Cardiac muscle cell (in vitro differentiated cells and primary cell): Measurements from ENCODE around the gene HOXB8. TPM values are rescaled to one million over a fixed set of nuclear protein-coding genes. Genes with fewer than 3 reads are reported as not detected.

ENCODE experiments used
- DNase-seq, 2 donors: peaks; one replicate each; pipeline versions ENCODE4 v3.0.0 to v3.0.0-alpha.2; 2010 to 2017; ENCODE audit warnings: low read depth in 1 of 2, low spot score in 1 of 2
- H3K27ac ChIP-seq: fragments of 200-600 bp; sonication (generic); 2 replicates; pipeline ENCODE4 v1.5.1; 2016
- H3K27me3 ChIP-seq: fragments of 200-600 bp; sonication (generic); 2 replicates; pipeline ENCODE4 v1.6.0; 2016; ENCODE audit warnings: control low read depth
- H3K36me3 ChIP-seq: fragments of 200-600 bp; sonication (generic); 2 replicates; pipeline ENCODE4 v1.5.1; 2016; ENCODE audit warnings: control low read depth
- H3K4me1 ChIP-seq: fragments of 200-600 bp; sonication (generic); 2 replicates; pipeline ENCODE4 v1.8.1; 2017; ENCODE audit warnings: low read depth, mild to moderate bottlenecking, mixed run types
- H3K4me3 ChIP-seq: fragments of 200-600 bp; sonication (generic); 2 replicates; pipeline ENCODE4 v1.5.1; 2016; ENCODE audit warnings: mild to moderate bottlenecking
- H3K9me3 ChIP-seq: fragments of 200-600 bp; sonication (generic); 2 replicates; pipeline ENCODE4 v1.5.1; 2017; ENCODE audit warnings: low read depth, mild to moderate bottlenecking, control low read depth
- CTCF ChIP-seq: IDR thresholded peaks from 2 replicates; pipeline ENCODE4 v1.5.1; 2012; ENCODE audit warnings: low read depth, mild to moderate bottlenecking, low read length
- polyA plus RNA-seq: library from polyadenylated mRNA; unstranded; fragments of >200 nt; fragmentation: Nextera tagmentation; extraction: Ambion mirVana; gene quantifications from 2 replicates; pipeline ENCODE4 v1.2.1, GENCODE V29; 2016
- total RNA-seq: library from RNA; depleted of rRNA; stranded (reverse); fragments of >200 nt; gene quantifications from 2 replicates; pipeline ENCODE4 v1.2.3, GENCODE V29; 2016

The HOXB8 gene
- total and polyA plus RNA-seq, 2 experiments from 2014 or later: not detected

GRCh38 chr17:48601539-48602425, 13.3 kb downstream of the HOXB8 start:
- Histone ChIP-seq H3K4me3 (no peak overlapping the region), H3K4me1 (no peaks in the 10 kb centered on the region), H3K36me3 (no peaks in the 10 kb centered on the region), H3K27ac (no peak overlapping the region), H3K9me3 (no peaks in the 10 kb centered on the region), H3K27me3 (peaks cover 100% of the 10 kb centered on the region)
- DNase-seq: no peak
- TF ChIP-seq CTCF: no peak

- H3K4me1 ChIP-seq: no peaks in the 10 kb centered on the region
These were observed 13.9 kb downstream of the HOXB8 start for GRCh38 chr17:48601207-48601538.

GRCh38 chr17:48600244-48601098, 14.6 kb downstream of the HOXB8 start:
- no peak overlapping the region for H3K4me3 ChIP-seq
- DNase-seq: no peak
- no peaks in the 10 kb centered on the region for H3K9me3 ChIP-seq
- H3K36me3 ChIP-seq: no peaks in the 10 kb centered on the region
- H3K27ac ChIP-seq: no peak overlapping the region
- TF ChIP-seq CTCF: no peak
- no peaks in the 10 kb centered on the region for H3K4me1 ChIP-seq
- H3K27me3 ChIP-seq: peaks cover 100% of the 10 kb centered on the region

More at GRCh38 chr17:48601207-48601538, 13.9 kb downstream of the HOXB8 start:
- Histone ChIP-seq H3K36me3 (no peaks in the 10 kb centered on the region), H3K27me3 (peaks cover 100% of the 10 kb centered on the region), H3K27ac (no peak overlapping the region), H3K9me3 (no peaks in the 10 kb centered on the region), H3K4me3 (no peak overlapping the region)
- DNase-seq: no peak
- TF ChIP-seq CTCF: no peak

GRCh38 chr17:48599354-48599753, 15.7 kb downstream of the HOXB8 start:
- Histone ChIP-seq H3K27me3 (peaks cover 100% of the 10 kb centered on the region), H3K9me3 (no peaks in the 10 kb centered on the region), H3K4me1 (no peaks in the 10 kb centered on the region), H3K4me3 (no peak overlapping the region), H3K36me3 (no peaks in the 10 kb centered on the region), H3K27ac (no peak overlapping the region)
- no peak for TF ChIP-seq CTCF
- no peak for DNase-seq

GRCh38 chr17:48598736-48599135, 16.4 kb downstream of the HOXB8 start:
- peaks cover 100% of the 10 kb centered on the region for H3K27me3 ChIP-seq
- H3K27ac ChIP-seq: no peak overlapping the region
- no peak for DNase-seq
- no peaks in the 10 kb centered on the region for H3K36me3 ChIP-seq
- no peak for TF ChIP-seq CTCF
- H3K4me1 ChIP-seq: no peaks in the 10 kb centered on the region
- no peaks in the 10 kb centered on the region for H3K9me3 ChIP-seq
- no peak overlapping the region for H3K4me3 ChIP-seq
